Transverse colon (tissue), 4 donors: Measurements from ENCODE around the gene NMRK2. TPM values are rescaled to one million over a fixed set of nuclear protein-coding genes. Genes with fewer than 3 reads are reported as not detected.
A peak's percentile ranks its signal among the peaks of the same experiment; 100 is the strongest.
"Not testable (repeated sequence)": the region's sequence is repeated elsewhere in the genome, so short reads cannot be mapped to it uniquely, and the experiment has no call there.

Experiments used
- DNase-seq: peaks from one replicate; pipeline ENCODE4 v3.0.0-alpha.2; 2019
- H3K27ac ChIP-seq, 4 donors: fragments of 200-600 bp; sonication (generic); 2 replicates each; pipeline ENCODE4 v1.5.1; 2016 to 2018; ENCODE audit warnings: inconsistent platforms in 4 of 4
- H3K27me3 ChIP-seq: fragments of 200-600 bp; sonication (generic); 2 replicates; pipeline ENCODE4 v1.5.1; 2017; ENCODE audit warnings: inconsistent platforms
- H3K36me3 ChIP-seq, 4 donors: fragments of 200-600 bp; sonication (generic); 2 replicates each; pipeline ENCODE4 v1.5.1; 2017 to 2019; ENCODE audit warnings: inconsistent platforms in 4 of 4
- H3K4me1 ChIP-seq, 4 donors: fragments of 200-600 bp; sonication (generic); 2 replicates each; pipeline ENCODE4 v1.5.1; 2017 to 2020; ENCODE audit warnings: inconsistent platforms in 4 of 4
- H3K4me3 ChIP-seq, 4 donors: fragments of 200-600 bp; sonication (generic); 1 replicate in 1 of 4; 2 replicates in 3 of 4; pipeline versions ENCODE4 v1.5.1 to v1.6.1; 2017 to 2019; ENCODE audit warnings: inconsistent platforms in 4 of 4
- H3K9me3 ChIP-seq, 2 donors: fragments of 200-600 bp; sonication (generic); 2 replicates each; pipeline ENCODE4 v1.5.1; 2017 to 2019; ENCODE audit warnings: inconsistent platforms in 2 of 2
- CTCF ChIP-seq, 5 experiments: fragments of 200-600 bp in 3 of 5; fragments of 450-650 bp in 2 of 5; sonication (generic) in 3 of 5; IDR thresholded peaks; 1 replicate in 2 of 5; 2 replicates in 3 of 5; pipeline ENCODE4 v1.5.1; 2016 to 2017; ENCODE audit warnings: antibody characterized with exemption in 5 of 5, inconsistent platforms in 3 of 5, mild to moderate bottlenecking in 2 of 5, moderate library complexity in 1 of 5
- EP300 ChIP-seq: sonication (generic); formaldehyde crosslinking; IDR thresholded peaks from one replicate; pipeline ENCODE4 v1.6.1; 2017; ENCODE audit warnings: antibody characterized with exemption, low read depth
- POLR2A ChIP-seq: fragments of 450-650 bp; IDR thresholded peaks from one replicate; pipeline ENCODE4 v1.6.1; 2016; ENCODE audit warnings: antibody characterized with exemption, mild to moderate bottlenecking, moderate library complexity
- POLR2AphosphoS5 ChIP-seq, 3 donors: sonication (generic); formaldehyde crosslinking; IDR thresholded peaks; one replicate each; pipeline ENCODE4 v1.6.1; 2016; ENCODE audit warnings: antibody characterized with exemption in 3 of 3
- WGBS, 2 donors: methylation state at CpG; one replicate each; pipeline ENCODE4 v1.1.5; 2018; ENCODE audit warnings: low coverage in 1 of 2; 5-methylcytosine and 5-hydroxymethylcytosine counted together
- in situ Hi-C, 4 donors: fragments of 200-750 bp; cut with MboI; loops; one replicate each; pipeline versions ENCODE4 v1.15.0 to v1.15.1; 2017; ENCODE audit warnings: low sequenced_read_pairs in 3 of 4, low pct_ligation_motif_present in 1 of 4, low pct_unique_long_range_greater_than_20kb in 1 of 4
- intact Hi-C: fragments of 100-400 bp; cut with DNase I; formaldehyde crosslinking; loops from one replicate; pipeline ENCODE4 v1.15.1; 2023; ENCODE audit warnings: low total_unique reads
- total RNA-seq, 4 donors: library from RNA; depleted of rRNA; stranded (reverse); fragments of >200 nt; gene quantifications; one replicate each; pipeline ENCODE4 v1.1.0, GENCODE V29; 2016

Gene NMRK2
- total RNA-seq, 4 donors from 2014 or later = 0.41 TPM; not detected in 3

- intact Hi-C loops = no loop called here
- H3K9me3 ChIP-seq = no peaks in the 10 kb centered on the region
- no peak for TF ChIP-seq EP300
- no peak for TF ChIP-seq CTCF (IDR thresholded peaks at IDR 0.05)
- TF ChIP-seq POLR2AphosphoS5 (IDR thresholded peaks at IDR 0.05) = no peak
- TF ChIP-seq POLR2A = no peak
- H3K4me3 ChIP-seq = no peak overlapping the region
- no peaks in the 10 kb centered on the region for H3K27me3 ChIP-seq
- in situ Hi-C loops = loop anchor here in 1 of 4 donors (25.0 kb wide), 1 partner anchor 661 kb away; no protein-coding TSS in a partner anchor
- H3K36me3 ChIP-seq = no peaks in the 10 kb centered on the region
- H3K4me1 ChIP-seq = no peaks in the 10 kb centered on the region
- no peak for DNase-seq
- H3K27ac ChIP-seq = no peak overlapping the region
Measured at GRCh38 chr19:3923096-3923758, 9.6 kb upstream of the NMRK2 start.

- H3K36me3 ChIP-seq = no peaks in the 10 kb centered on the region
- DNase-seq = no peak
Measured at GRCh38 chr19:3923912-3924311, 9.0 kb upstream of the NMRK2 start.

GRCh38 chr19:3931041-3931440, 1.8 kb upstream of the NMRK2 start:
- Histone ChIP-seq H3K4me1 (peaks cover 0 to 5% (median 0%) of the 10 kb centered on the region in 4 donors), H3K27me3 (peaks cover 35% of the 10 kb centered on the region), H3K9me3 (no peaks in the 10 kb centered on the region), H3K36me3 (no peaks in the 10 kb centered on the region), H3K27ac (no peak overlapping the region), H3K4me3 (no peak overlapping the region)
- in situ Hi-C loops = no loop called here
- intact Hi-C loops = no loop called here
- DNase-seq = peak; percentile 14
- TF ChIP-seq POLR2AphosphoS5 (IDR thresholded peaks at IDR 0.05) (no peak), CTCF (IDR thresholded peaks at IDR 0.05) (no peak), EP300 (no peak), POLR2A (no peak)
- WGBS, 2 donors = 61% methylated on average over 8 of the region's 8 CpGs; no CpG with 5 or more reads in 1 of the 2 donors

More at GRCh38 chr19:3923912-3924311, 9.0 kb upstream of the NMRK2 start:
- Histone ChIP-seq H3K27ac (no peak overlapping the region), H3K4me1 (no peaks in the 10 kb centered on the region), H3K9me3 (no peaks in the 10 kb centered on the region), H3K27me3 (no peaks in the 10 kb centered on the region), H3K4me3 (no peak overlapping the region)
- 77 to 84% methylated on average over 1 of the region's 1 CpG for WGBS, 2 donors
- no peak for TF ChIP-seq POLR2A
- no peak for TF ChIP-seq EP300
- TF ChIP-seq CTCF (IDR thresholded peaks at IDR 0.05) = no peak
- no peak for TF ChIP-seq POLR2AphosphoS5 (IDR thresholded peaks at IDR 0.05)
- intact Hi-C loops = no loop called here
- in situ Hi-C loops = loop anchor here in 1 of 4 donors (25.0 kb wide), 1 partner anchor 662 kb away; no protein-coding TSS in a partner anchor

GRCh38 chr19:3936506-3937442, 3.9 kb downstream of the NMRK2 start:
- 80% methylated on average over 24 of the region's 29 CpGs; no CpG with 5 or more reads in 1 of the 2 donors for WGBS, 2 donors
- H3K9me3 ChIP-seq = no peaks in the 10 kb centered on the region
- H3K27me3 ChIP-seq = peaks cover 32% of the 10 kb centered on the region
- TF ChIP-seq POLR2A (no peak), POLR2AphosphoS5 (IDR thresholded peaks at IDR 0.05) (no peak), CTCF (IDR thresholded peaks at IDR 0.05) (no peak), EP300 (no peak)
- H3K4me3 ChIP-seq = no peak overlapping the region
- peaks cover 0 to 5% (median 0%) of the 10 kb centered on the region in 4 donors for H3K4me1 ChIP-seq
- intact Hi-C loops = no loop called here
- in situ Hi-C loops = no loop called here
- H3K36me3 ChIP-seq = no peaks in the 10 kb centered on the region
- no peak for DNase-seq
- H3K27ac ChIP-seq = no peak overlapping the region

GRCh38 chr19:3938300-3938950, 5.6 kb downstream of the NMRK2 start:
- DNase-seq, H3K4me1 ChIP-seq, H3K9me3 ChIP-seq, intact Hi-C loops, H3K4me3 ChIP-seq, H3K27ac ChIP-seq, in situ Hi-C loops, H3K36me3 ChIP-seq: not testable (repeated sequence)
- WGBS, 2 donors = 74 to 86% methylated on average over 3 to 21 of the region's 22 CpGs
- peaks cover 16% of the 10 kb centered on the region for H3K27me3 ChIP-seq
